Keratinocyte (primary cell): ENCODE measurements around the gene CDHR4. TPM values are rescaled to one million over a fixed set of nuclear protein-coding genes. Genes with fewer than 3 reads are reported as not detected.
"Not testable (repeated sequence)": the region's sequence is repeated elsewhere in the genome, so short reads cannot be mapped to it uniquely, and the experiment has no call there.

Experiments used
- DNase-seq: peaks from one replicate; pipeline ENCODE4 v3.0.0-alpha.2; 2011; ENCODE audit warnings: low read depth, missing footprints, low spot score
- FAIRE-seq: peaks from 2 replicates; lab custom pipeline; 2011; peaks lifted over from hg19 to GRCh38; lab: Jason Lieb, UNC
- H2AFZ ChIP-seq: 2 replicates; pipeline ENCODE4 v1.6.0; 2012; ENCODE audit warnings: low read length, control low read depth, inconsistent platforms; ENCODE audit not compliant: control insufficient read depth
- H3K27ac ChIP-seq: 2 replicates; pipeline ENCODE4 v1.5.1; 2011; ENCODE audit warnings: low read length; ENCODE audit not compliant: control insufficient read depth, insufficient read depth
- H3K27me3 ChIP-seq: 3 replicates; pipeline ENCODE4 v1.6.0; 2011; ENCODE audit warnings: low read length; ENCODE audit not compliant: control insufficient read depth, insufficient read depth; ENCODE audit errors: extremely low read depth
- H3K36me3 ChIP-seq, 2 experiments: 2 replicates in 1 of 2; 3 replicates in 1 of 2; pipeline ENCODE4 v1.5.1; 2011; ENCODE audit warnings: low read length in 2 of 2, mild to moderate bottlenecking in 1 of 2; ENCODE audit not compliant: control insufficient read depth in 2 of 2, insufficient read depth in 2 of 2; ENCODE audit errors: extremely low read depth in 1 of 2
- H3K4me1 ChIP-seq: 3 replicates; pipeline ENCODE4 v1.5.1; 2011; ENCODE audit warnings: low read length; ENCODE audit not compliant: control insufficient read depth, insufficient read depth; ENCODE audit errors: extremely low read depth
- H3K4me2 ChIP-seq: 3 replicates; pipeline ENCODE4 v1.6.0; 2011; ENCODE audit warnings: low read depth, low read length; ENCODE audit not compliant: control insufficient read depth, insufficient read depth; ENCODE audit errors: extremely low read depth
- H3K4me3 ChIP-seq, 3 experiments: fragments of 200-600 bp in 1 of 3; sonication (generic) in 1 of 3; 2 replicates in 2 of 3; 3 replicates in 1 of 3; pipeline ENCODE4 v1.5.1; 2011 to 2016; ENCODE audit warnings: low read length in 3 of 3, mild to moderate bottlenecking in 3 of 3, control low read depth in 2 of 3, inconsistent platforms in 1 of 3, low read depth in 1 of 3, mixed read lengths in 1 of 3, mixed run types in 1 of 3, moderate library complexity in 1 of 3; ENCODE audit not compliant: control insufficient read depth in 2 of 3, insufficient read depth in 2 of 3; ENCODE audit errors: extremely low read depth in 1 of 3
- H3K79me2 ChIP-seq: 2 replicates; pipeline ENCODE4 v1.6.0; 2012; ENCODE audit warnings: low read length; ENCODE audit not compliant: control insufficient read depth, insufficient read depth
- H3K9ac ChIP-seq: 3 replicates; pipeline ENCODE4 v1.6.0; 2011; ENCODE audit warnings: low read length; ENCODE audit not compliant: control insufficient read depth, insufficient read depth; ENCODE audit errors: extremely low read depth
- H3K9me1 ChIP-seq: 3 replicates; pipeline ENCODE4 v1.6.0; 2011; ENCODE audit warnings: low read length; ENCODE audit not compliant: control insufficient read depth, insufficient read depth; ENCODE audit errors: extremely low read depth
- H3K9me3 ChIP-seq: 2 replicates; pipeline ENCODE4 v1.5.1; 2012; ENCODE audit warnings: low read depth, low read length; ENCODE audit not compliant: control insufficient read depth
- H4K20me1 ChIP-seq: 3 replicates; pipeline ENCODE4 v1.6.0; 2011; ENCODE audit warnings: low read length; ENCODE audit not compliant: control insufficient read depth, insufficient read depth; ENCODE audit errors: extremely low read depth
- CTCF ChIP-seq, 3 experiments: IDR thresholded peaks in 1 of 3; conservative IDR thresholded peaks in 1 of 3; optimal IDR thresholded peaks in 1 of 3; 2 replicates in 2 of 3; 3 replicates in 1 of 3; pipeline versions ENCODE3 to v1.5.1; 2011; ENCODE audit warnings: low read length in 3 of 3, mild to moderate bottlenecking in 3 of 3, moderate library complexity in 2 of 3, control low read depth in 1 of 3, inconsistent platforms in 1 of 3; ENCODE audit not compliant: insufficient read depth in 2 of 3; ENCODE audit errors: extremely low read depth in 1 of 3
- EZH2 ChIP-seq: IDR thresholded peaks from one replicate; pipeline ENCODE4 v1.6.1; 2012; ENCODE audit warnings: inconsistent platforms, mild to moderate bottlenecking, low read length, moderate library complexity
- dilution Hi-C: fragments of 300-500 bp; cut with MboI; formaldehyde crosslinking; loops from one replicate; pipeline ENCODE4 v1.7.0; 2020; ENCODE audit warnings: low sequenced_read_pairs; ENCODE audit not compliant: extremely low pct_ligation_motif_present
- polyA plus RNA-seq, 5 experiments: library from polyadenylated mRNA; depleted of rRNA in 3 of 5; stranded (reverse) in 3 of 5; stranded (forward) in 1 of 5; unstranded in 1 of 5; fragments of >200 nt; gene quantifications; 1 replicate in 1 of 5; 2 replicates in 3 of 5; 3 replicates in 1 of 5; pipeline versions ENCODE4 v1.2.1 to v1.2.3, GENCODE V29; 2011 to 2012; ENCODE audit warnings: missing spikeins in 2 of 5, low read depth in 1 of 5, low replicate concordance in 1 of 5

CDHR4 gene
- polyA plus RNA-seq, 1 donor (not counting 4 experiments of a cell fraction or from before 2014, with no cell fraction given), result not detected

GRCh38 chr3:49780080-49780974 is 19.3 kb downstream of the CDHR4 start:
- Histone ChIP-seq H3K79me2 (peaks cover 76% of the 10 kb centered on the region), H3K4me1 (no peaks in the 10 kb centered on the region), H3K4me3 (no peak overlapping the region), H3K9me3 (no peaks in the 10 kb centered on the region), H3K9me1 (no peaks in the 10 kb centered on the region), H4K20me1 (peaks cover under 1% of the 10 kb centered on the region), H2AFZ (no peak overlapping the region), H3K9ac (no peak overlapping the region), H3K27me3 (no peaks in the 10 kb centered on the region), H3K4me2 (no peak overlapping the region), H3K36me3 (peaks cover 9 to 15% of the 10 kb centered on the region in 2 experiments), H3K27ac (no peak overlapping the region)
- DNase-seq, result no peak
- TF ChIP-seq CTCF (optimal IDR thresholded peaks at IDR 0.05 in 1 of 3, IDR thresholded peaks at IDR 0.05 in 1 of 3, conservative IDR thresholded peaks at IDR 0.05 in 1 of 3; ENCODE audit: extremely low read depth in 1 of 3, insufficient read depth in 2 of 3, low read length in 3 of 3) (no peak), EZH2 (no peak)
- FAIRE-seq, result no peak
- dilution Hi-C loops, result no loop called here

GRCh38 chr3:49779358-49780079 is 20.2 kb downstream of the CDHR4 start:
- Histone ChIP-seq H3K9me3 (no peaks in the 10 kb centered on the region), H4K20me1 (peaks cover 3% of the 10 kb centered on the region), H3K4me1 (no peaks in the 10 kb centered on the region), H3K27ac (no peak overlapping the region), H2AFZ (no peak overlapping the region), H3K4me2 (no peak overlapping the region), H3K79me2 (peaks cover 75% of the 10 kb centered on the region), H3K36me3 (peaks cover 11 to 17% of the 10 kb centered on the region in 2 experiments), H3K9me1 (peaks cover under 1% of the 10 kb centered on the region), H3K27me3 (no peaks in the 10 kb centered on the region), H3K4me3 (no peak overlapping the region), H3K9ac (no peak overlapping the region)
- no peak for TF ChIP-seq EZH2
- TF ChIP-seq CTCF (optimal IDR thresholded peaks at IDR 0.05 in 1 of 3, IDR thresholded peaks at IDR 0.05 in 1 of 3, conservative IDR thresholded peaks at IDR 0.05 in 1 of 3; ENCODE audit: extremely low read depth in 1 of 3, insufficient read depth in 2 of 3, low read length in 3 of 3), result no peak
- FAIRE-seq (no peak), DNase-seq (no peak)
- dilution Hi-C loops, result no loop called here

GRCh38 chr3:49776101-49776500 is 23.6 kb downstream of the CDHR4 start:
- dilution Hi-C loops, H3K36me3 ChIP-seq, DNase-seq, H3K9ac ChIP-seq, H3K9me1 ChIP-seq, H3K4me3 ChIP-seq, H3K4me1 ChIP-seq, H3K4me2 ChIP-seq, H4K20me1 ChIP-seq, H3K9me3 ChIP-seq, FAIRE-seq, H2AFZ ChIP-seq, H3K27ac ChIP-seq, H3K27me3 ChIP-seq: not testable (repeated sequence)
- peaks cover 78% of the 10 kb centered on the region for H3K79me2 ChIP-seq
